UCSD-AML1 (cell line): ENCODE measurements around the gene SIAH1.
"Not testable (repeated sequence)": the region's sequence is repeated elsewhere in the genome, so short reads cannot be mapped to it uniquely, and the experiment has no call there.

Source experiments
- DNase-seq: peaks from one replicate; lab custom pipeline; 2025; ENCODE audit not compliant: unreplicated experiment; lab: John Stamatoyannopoulos, UW

SIAH1 gene

DNA sequence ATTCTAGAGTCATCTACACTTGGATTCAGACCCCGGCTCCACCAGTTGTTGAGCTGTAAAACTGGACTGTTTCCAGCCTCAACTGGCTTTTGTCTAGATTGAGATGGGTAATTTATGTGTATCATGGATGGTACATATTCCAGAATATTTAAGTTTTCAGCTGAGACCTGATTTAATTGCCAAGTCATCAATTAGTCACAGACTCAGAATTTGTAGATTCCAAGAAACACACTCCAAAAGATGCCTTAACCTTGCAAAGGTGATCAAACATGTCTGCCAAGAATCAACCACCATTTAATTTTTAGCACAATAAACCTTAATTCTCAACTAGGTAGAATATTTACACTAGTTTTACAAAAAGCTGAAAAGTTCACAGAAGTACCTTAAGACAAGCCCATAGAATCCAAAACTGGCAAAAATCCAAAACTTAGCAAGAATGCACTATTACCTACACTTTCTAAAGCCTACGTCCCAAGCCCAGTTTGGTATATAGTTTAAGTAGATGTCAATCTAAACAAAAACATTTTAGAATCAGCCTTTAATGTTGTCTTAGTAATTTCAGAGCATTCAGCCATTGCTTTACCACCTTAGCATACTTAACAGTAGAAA lies 17.7 kb downstream of the SIAH1 start:
- DNase-seq = no peak

DNA sequence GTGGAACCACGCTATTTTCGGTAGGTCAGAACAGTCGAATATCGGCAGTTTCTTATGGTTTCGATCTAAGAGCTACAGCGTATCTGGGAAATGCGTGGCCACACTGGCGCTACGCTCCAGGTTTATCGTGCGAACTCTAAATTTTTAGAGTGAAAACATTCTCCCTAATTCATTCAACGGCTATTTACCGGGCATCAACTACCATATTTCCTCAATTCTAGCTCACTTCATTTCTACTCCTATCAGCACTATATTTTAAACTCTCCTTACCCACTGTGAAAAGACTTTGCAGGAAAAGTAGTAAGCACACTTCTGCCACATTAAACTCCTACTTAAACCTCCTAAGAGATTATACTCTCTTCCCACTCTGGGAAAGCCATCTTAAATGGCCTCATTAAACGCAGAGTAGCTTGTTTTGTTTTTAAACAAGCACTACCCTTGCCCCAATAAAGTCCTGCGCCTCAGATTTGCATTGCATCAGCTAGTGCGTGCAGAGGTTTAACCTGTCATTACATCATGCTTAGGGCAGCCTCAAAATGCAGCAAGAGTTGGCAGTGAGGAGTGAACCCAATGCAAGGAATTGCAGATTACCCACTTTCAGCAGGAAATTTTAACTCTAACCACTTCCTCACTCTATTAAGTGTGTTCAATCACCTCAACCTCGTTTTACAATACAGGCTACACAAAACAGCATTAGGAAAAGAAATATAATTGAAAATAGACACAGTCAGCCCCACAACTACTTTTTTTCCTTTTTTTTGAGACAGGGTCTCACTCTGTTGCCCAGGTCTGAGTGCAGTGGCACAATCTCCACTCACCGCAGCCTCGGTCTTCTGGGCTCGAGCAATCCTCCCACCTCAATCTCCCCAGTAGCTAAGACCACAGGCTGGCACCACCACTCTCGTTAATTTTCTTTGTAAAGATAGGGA lies 18.8 kb downstream of the SIAH1 start:
- peak; percentile 49 for DNase-seq

- DNase-seq = peak; percentile 93
Measured at GRCh38 chr16:48365601-48366164, 19.5 kb downstream of the SIAH1 start.

- DNase-seq = no peak
Measured at GRCh38 chr16:48365025-48365600, 20.1 kb downstream of the SIAH1 start.

DNA sequence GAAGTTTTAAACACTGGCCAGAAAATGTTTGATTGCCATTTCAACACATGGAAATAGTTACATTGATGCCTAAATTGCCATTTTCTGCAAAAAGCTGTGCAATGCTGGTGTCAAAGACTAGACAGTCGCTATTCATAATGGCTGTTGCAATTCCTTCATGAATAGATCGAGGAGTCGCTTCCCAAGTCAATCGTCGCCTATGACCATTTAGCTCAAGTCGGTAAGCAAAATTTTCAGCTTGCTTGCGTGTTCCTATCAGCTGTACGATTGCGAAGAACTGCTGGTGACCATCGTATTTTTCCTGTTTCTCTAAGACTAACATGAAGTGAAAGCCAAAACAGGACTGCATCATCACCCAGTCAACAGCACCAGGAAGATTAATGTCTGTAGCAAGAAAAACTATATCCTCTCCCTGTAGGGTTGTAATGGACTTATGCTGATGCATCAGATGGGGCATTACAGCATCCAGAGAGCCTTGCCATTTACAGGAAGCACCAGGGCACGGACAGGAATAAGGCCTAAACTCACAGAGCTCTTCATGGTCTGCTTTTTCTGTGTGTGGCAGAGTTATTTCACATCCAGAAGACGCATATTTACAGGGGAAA lies 23.6 kb downstream of the SIAH1 start:
- DNase-seq = no peak

- DNase-seq = no peak
Measured at GRCh38 chr16:48361012-48361411, 24.2 kb downstream of the SIAH1 start.

GRCh38 chr16:48359983-48360382 lies 25.2 kb downstream of the SIAH1 start:
- DNase-seq = no peak

DNA sequence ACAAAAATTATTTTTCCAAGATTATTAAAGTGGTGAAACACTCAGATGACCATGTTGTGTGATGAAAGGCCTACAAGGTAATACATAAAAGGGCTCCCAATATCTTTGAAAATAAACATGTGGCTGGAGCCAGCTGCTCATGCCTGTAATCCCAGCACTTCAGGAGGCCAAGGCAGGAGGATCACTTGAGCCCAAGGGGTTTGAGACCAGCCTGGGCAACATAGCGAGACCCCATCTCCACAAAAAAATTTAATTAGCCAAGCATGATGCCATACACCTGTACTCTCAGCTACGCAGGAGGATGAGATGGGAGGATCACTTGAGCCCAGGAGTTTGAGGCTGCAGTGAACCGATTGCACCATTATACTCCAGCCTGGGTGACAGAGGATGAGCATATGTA lies 26.8 kb downstream of the SIAH1 start:
- DNase-seq = no peak

- no peak for DNase-seq
Measured at GRCh38 chr16:48356633-48357376, 28.4 kb downstream of the SIAH1 start.

DNA sequence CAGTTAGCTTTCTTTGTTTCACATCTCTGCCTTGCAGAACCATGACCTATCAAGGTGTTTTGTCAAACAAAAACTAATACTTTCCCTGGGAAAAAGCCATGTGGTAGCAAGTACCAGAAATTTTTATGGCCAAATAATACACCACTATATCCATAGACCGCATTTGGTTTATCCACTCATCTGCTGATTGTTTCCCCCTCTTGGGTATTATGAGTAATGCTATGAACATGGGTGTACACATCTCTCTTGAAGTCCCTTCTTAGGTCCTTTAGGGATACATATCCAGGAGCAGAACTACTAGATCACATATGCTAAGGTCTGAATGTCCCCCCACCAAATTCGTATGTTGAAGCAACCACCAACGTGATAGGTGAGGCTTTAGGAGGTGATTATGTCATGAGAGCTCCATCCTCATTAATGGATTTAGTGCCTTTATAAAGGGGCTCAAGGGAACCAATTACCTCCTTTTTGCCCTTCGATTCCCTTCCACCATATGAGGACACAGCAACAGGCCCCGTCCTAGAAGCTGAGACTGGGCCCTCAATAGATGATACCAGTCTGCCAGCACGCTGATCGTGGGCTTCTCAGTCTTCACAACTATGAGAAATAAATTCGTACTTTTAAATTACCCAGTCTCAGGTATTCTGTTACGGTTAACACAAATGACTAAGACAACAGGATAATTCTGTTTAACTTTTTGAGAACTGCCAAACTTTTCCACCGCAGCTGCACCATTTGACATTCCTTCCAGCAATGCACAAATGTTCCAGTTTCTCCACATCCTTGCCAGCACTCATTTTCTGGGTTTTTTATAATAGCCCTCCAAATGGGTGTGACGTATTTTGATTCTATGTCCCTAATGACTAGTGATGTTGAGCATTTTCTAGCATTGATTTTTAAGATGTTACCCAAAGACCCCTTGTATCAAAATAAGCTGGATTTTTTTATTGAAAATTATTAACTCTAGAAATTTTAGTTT lies 30.0 kb downstream of the SIAH1 start:
- DNase-seq = no peak

- DNase-seq = not testable (repeated sequence)
Measured at GRCh38 chr16:48354385-48354784, 30.8 kb downstream of the SIAH1 start.

- peak; percentile 63 for DNase-seq
Measured at GRCh38 chr16:48353565-48354163, 31.5 kb downstream of the SIAH1 start.

DNA sequence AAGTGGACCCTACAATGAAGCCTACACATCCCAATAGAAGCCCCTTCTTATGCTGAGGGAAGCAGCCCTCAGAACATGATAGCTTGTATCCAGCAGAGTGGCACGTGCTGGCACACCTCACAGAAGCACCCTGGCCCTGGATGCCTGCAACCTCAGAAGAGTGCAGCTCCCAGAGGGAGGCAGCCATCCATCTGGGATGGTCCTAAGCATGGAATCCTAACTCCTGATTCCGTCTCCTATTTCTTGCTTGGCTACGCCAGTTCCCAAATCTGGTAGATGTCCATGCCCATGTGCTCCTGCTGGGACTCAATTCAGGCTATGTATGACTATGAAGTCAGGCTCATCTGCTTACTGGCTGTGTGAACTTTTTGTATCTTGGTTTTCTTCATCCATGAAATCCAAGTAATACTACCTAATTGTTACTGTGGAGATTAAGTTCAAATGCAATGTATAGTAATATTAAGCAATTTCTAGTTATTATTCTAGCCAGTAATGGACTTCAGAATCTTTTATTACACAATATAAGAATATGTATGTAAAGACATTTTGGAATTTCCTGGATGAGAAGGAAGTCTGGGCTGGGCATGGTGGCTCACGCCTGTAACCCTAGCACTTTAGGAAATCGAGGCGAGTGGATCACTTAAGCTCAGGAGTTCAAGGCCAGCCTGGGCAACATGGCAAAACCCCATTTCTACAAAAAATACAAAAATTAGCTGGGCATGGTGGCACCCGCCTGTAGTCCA lies 32.4 kb downstream of the SIAH1 start:
- DNase-seq = no peak

- DNase-seq = no peak
Measured at GRCh38 chr16:48350736-48351135, 34.5 kb downstream of the SIAH1 start.

DNA sequence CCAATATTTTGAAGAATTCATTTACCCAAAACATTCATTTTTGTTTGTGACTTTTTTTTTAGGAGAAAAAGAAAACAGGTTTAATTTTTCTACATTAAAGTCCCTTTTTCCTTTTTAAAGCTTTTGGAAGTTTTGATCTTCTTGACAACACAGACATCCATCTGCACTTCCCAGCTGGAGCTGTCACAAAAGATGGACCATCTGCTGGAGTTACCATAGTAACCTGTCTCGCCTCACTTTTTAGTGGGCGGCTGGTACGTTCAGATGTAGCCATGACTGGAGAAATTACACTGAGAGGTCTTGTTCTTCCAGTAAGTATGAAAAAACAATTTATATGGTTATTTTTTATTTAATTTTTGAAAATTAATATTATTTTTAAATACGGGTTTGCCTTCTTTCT lies 37.2 kb downstream of the SIAH1 start:
- no peak for DNase-seq

GRCh38 chr16:48347191-48347865 lies 37.9 kb downstream of the SIAH1 start:
- DNase-seq = no peak

DNA sequence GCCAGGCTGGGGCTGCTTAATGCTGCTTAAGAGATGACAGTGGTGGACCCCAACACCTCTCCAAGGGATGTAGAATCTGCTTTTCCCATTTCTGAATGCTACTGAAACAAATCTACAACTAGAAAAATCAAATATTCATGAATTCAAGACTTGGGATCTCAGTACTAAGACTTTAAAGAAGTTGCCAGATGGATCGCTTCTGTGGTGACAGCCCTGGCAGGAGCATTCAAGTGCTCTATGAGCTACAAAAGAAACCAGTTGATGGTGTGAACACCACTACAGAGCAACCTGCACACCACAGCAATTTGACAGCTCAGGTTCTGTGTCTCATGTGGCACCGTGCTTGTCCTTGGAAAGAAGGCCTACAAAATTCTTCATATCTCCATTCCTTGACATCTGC lies 42.6 kb downstream of the SIAH1 start:
- no peak for DNase-seq

DNA sequence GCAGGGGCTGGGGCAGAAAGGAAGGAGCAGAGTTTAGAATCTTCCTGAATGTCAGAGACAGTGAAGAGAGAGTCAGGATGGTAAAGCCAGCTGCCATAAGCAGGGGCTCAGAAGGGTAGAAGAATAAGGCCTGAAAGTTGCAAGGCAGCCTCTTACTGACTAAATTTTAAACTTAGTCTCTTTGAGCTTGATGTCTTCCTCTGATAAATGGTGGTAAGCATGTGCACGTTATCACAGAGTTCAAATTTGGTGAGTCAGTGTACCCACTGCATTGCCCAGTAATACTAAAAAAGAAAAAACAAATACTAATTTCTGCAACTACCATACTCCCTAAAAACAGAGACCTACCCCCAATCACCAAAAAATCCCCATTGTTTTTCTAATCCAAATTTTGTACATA lies 45.2 kb downstream of the SIAH1 start:
- no peak for DNase-seq
